ENCODE data around the gene DOCK9. TPM values are rescaled to one million over a fixed set of nuclear protein-coding genes. Genes with fewer than 3 reads are reported as not detected.
A peak's percentile ranks its signal among the peaks of the same experiment; 100 is the strongest.

DOCK9 gene
- total and polyA plus RNA-seq, 9 of the 15 experiments (the other 6 are each of a cell fraction or from before 2014, with no cell fraction given), result 3.5 to 25.3 (median 16.7) TPM

DNA sequence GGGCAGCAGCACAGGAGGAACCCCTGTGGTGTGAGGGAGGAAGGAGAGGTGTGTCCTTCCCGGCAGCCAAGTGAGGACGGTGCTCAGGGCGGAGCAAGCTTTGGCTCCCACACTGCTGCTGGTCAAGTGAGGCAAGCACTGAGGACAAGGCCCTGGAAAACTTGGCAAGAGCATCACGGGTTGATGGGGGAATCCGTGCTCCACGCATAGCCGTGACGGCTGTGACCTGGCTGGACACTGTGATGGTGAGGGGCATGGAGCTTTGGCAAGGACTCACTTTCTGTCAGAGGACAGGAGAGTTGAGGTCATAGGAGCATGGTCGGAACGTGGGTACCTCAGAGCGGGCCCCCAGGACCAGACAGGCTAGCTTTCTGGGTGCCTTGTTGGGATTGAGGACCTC is 196.4 kb downstream of the DOCK9 start:
- in situ Hi-C loops (cut with MboI), result no loop called here
- Histone ChIP-seq H3K9me1 (ENCODE audit: control insufficient read depth, insufficient read depth, low read length) (no peaks in the 10 kb centered on the region), H3K27me3 (ENCODE audit: control insufficient read depth in 2 of 2, insufficient read depth in 2 of 2, low read length in 2 of 2) (peaks cover 16 to 54% of the 10 kb centered on the region in 2 experiments), H3K9me3 (replicated peaks; ENCODE audit: control insufficient read depth, insufficient read depth, low read depth, low read length) (no peaks in the 10 kb centered on the region), H3K4me1 (replicated peaks in 1 of 2; ENCODE audit: control insufficient read depth in 2 of 2, insufficient read depth in 2 of 2, low read length in 2 of 2) (no peaks in the 10 kb centered on the region), H3K79me2 (ENCODE audit: control insufficient read depth, insufficient read depth, low read length) (no peaks in the 10 kb centered on the region), H3K9ac (ENCODE audit: insufficient read depth in 1 of 2, low read depth in 2 of 2, low read length in 2 of 2) (no peak overlapping the region), H3K4me3 (no peak overlapping the region), H3K4me2 (ENCODE audit: insufficient read depth, low read length) (no peak overlapping the region), H2AFZ (ENCODE audit: low read depth, low read length) (no peak overlapping the region), H3K36me3 (ENCODE audit: control insufficient read depth, insufficient read depth, low read length) (no peaks in the 10 kb centered on the region), H3K27ac (ENCODE audit: extremely low read depth, low read depth, low read length) (no peak overlapping the region), H4K20me1 (replicated peaks; ENCODE audit: control insufficient read depth, insufficient read depth, low read length) (no peaks in the 10 kb centered on the region)
- ATAC-seq (no peak), DNase-seq (ENCODE audit: extremely low read depth in 1 of 4, low spot score in 3 of 4) (no peak), FAIRE-seq (no peak)
- intact Hi-C loops (cut with micrococcal nuclease), result no loop called here
- TF ChIP-seq ETV6 (IDR thresholded peaks at IDR 0.05; ENCODE audit: borderline replicate concordance in 1 of 2, low read depth in 2 of 2, low read length in 1 of 2), result no peak
- no peak for TF ChIP-seq ETV6 (CRISPR knock-in tag; IDR thresholded peaks at IDR 0.05; ENCODE audit: borderline replicate concordance)
- TF ChIP-seq ZNF263 (CRISPR knock-in tag; IDR thresholded peaks at IDR 0.05; ENCODE audit: borderline replicate concordance), result peak; percentile 63; the same call in 1 of the 2 replicates
- BruUV-seq (replicated peaks), result no TSS peak
- WGBS (ENCODE audit: insufficient coverage, low coverage, missing lambda C conversion rate), result 11% methylated on average over 9 of the region's 11 CpGs
- ChIA-PET POLR2A (no interaction called here), CTCF (ENCODE audit: low intra/inter-chr PET ratio) (no interaction called here)

DNA sequence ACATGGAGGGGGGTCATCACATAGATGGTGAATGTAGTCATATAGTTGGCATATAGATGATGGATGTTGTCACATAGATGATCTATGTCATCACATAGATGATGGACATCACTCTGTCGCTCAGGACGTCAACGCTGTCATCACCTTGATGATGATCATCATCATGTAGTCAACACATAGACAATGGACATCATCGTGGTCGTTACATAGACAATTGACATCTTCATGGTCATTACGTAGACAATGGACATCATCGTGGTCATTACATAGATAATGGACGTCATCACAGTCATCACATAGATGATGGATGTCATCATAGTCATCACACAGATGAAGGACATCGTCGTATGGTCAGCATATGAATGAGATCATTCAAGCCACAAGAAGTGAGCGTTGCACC is 196.8 kb downstream of the DOCK9 start:
- BruUV-seq (replicated peaks), result no TSS peak
- ChIA-PET POLR2A (no interaction called here), CTCF (ENCODE audit: low intra/inter-chr PET ratio) (no interaction called here)
- peak; percentile 59 for TF ChIP-seq CREB1 (IDR thresholded peaks at IDR 0.05)
- no peak for TF ChIP-seq CREB1 (CRISPR knock-in tag; IDR thresholded peaks at IDR 0.05)
- TF ChIP-seq EP400 (IDR thresholded peaks at IDR 0.05), result no peak
- TF ChIP-seq ZFP36 (IDR thresholded peaks at IDR 0.05; ENCODE audit: low read depth, low read length, partially characterized antibody), result no peak
- TF ChIP-seq, protein P1, sequence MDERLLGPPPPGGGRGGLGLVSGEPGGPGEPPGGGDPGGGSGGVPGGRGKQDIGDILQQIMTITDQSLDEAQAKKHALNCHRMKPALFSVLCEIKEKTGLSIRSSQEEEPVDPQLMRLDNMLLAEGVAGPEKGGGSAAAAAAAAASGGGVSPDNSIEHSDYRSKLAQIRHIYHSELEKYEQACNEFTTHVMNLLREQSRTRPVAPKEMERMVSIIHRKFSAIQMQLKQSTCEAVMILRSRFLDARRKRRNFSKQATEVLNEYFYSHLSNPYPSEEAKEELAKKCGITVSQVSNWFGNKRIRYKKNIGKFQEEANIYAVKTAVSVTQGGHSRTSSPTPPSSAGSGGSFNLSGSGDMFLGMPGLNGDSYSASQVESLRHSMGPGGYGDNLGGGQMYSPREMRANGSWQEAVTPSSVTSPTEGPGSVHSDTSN (CRISPR knock-in tag; IDR thresholded peaks at IDR 0.05; ENCODE audit: low read depth), result no peak
- TF ChIP-seq, protein P1 (tag; conservative IDR thresholded peaks at IDR 0.05; ENCODE audit: low read depth), result peak; percentile 51
- TF ChIP-seq, protein P2, sequence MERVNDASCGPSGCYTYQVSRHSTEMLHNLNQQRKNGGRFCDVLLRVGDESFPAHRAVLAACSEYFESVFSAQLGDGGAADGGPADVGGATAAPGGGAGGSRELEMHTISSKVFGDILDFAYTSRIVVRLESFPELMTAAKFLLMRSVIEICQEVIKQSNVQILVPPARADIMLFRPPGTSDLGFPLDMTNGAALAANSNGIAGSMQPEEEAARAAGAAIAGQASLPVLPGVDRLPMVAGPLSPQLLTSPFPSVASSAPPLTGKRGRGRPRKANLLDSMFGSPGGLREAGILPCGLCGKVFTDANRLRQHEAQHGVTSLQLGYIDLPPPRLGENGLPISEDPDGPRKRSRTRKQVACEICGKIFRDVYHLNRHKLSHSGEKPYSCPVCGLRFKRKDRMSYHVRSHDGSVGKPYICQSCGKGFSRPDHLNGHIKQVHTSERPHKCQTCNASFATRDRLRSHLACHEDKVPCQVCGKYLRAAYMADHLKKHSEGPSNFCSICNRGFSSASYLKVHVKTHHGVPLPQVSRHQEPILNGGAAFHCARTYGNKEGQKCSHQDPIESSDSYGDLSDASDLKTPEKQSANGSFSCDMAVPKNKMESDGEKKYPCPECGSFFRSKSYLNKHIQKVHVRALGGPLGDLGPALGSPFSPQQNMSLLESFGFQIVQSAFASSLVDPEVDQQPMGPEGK (CRISPR knock-in tag; IDR thresholded peaks at IDR 0.05; ENCODE audit: borderline replicate concordance), result no peak
- TF ChIP-seq CREM (IDR thresholded peaks at IDR 0.05; ENCODE audit: low read depth), result peak; percentile 27; the same call in 1 of the 2 replicates
- TF ChIP-seq ATF1 (CRISPR knock-in tag; IDR thresholded peaks at IDR 0.05), result no peak
- TF ChIP-seq ATF1 (tag; IDR thresholded peaks at IDR 0.05), result peak; percentile 65
- peak; percentile 36 for TF ChIP-seq MEIS2 (IDR thresholded peaks at IDR 0.05; ENCODE audit: partially characterized antibody)
- WGBS (ENCODE audit: insufficient coverage, low coverage, missing lambda C conversion rate), result 0% methylated on average over 8 of the region's 11 CpGs
- Histone ChIP-seq H3K27me3 (ENCODE audit: control insufficient read depth in 2 of 2, insufficient read depth in 2 of 2, low read length in 2 of 2) (peaks cover 12 to 54% of the 10 kb centered on the region in 2 experiments), H4K20me1 (replicated peaks; ENCODE audit: control insufficient read depth, insufficient read depth, low read length) (no peaks in the 10 kb centered on the region), H3K4me3 (no peak overlapping the region), H3K79me2 (ENCODE audit: control insufficient read depth, insufficient read depth, low read length) (no peaks in the 10 kb centered on the region), H3K36me3 (ENCODE audit: control insufficient read depth, insufficient read depth, low read length) (no peaks in the 10 kb centered on the region), H3K9me1 (ENCODE audit: control insufficient read depth, insufficient read depth, low read length) (no peaks in the 10 kb centered on the region), H3K9me3 (replicated peaks; ENCODE audit: control insufficient read depth, insufficient read depth, low read depth, low read length) (no peaks in the 10 kb centered on the region), H2AFZ (ENCODE audit: low read depth, low read length) (no peak overlapping the region), H3K27ac (ENCODE audit: extremely low read depth, low read depth, low read length) (no peak overlapping the region), H3K9ac (ENCODE audit: insufficient read depth in 1 of 2, low read depth in 2 of 2, low read length in 2 of 2) (no peak overlapping the region), H3K4me2 (ENCODE audit: insufficient read depth, low read length) (no peak overlapping the region), H3K4me1 (replicated peaks in 1 of 2; ENCODE audit: control insufficient read depth in 2 of 2, insufficient read depth in 2 of 2, low read length in 2 of 2) (no peaks in the 10 kb centered on the region; a peak in 1 of 5 replicates)
- in situ Hi-C loops (cut with MboI), result no loop called here
- FAIRE-seq, result no peak
- no peak for ATAC-seq
- intact Hi-C loops (cut with micrococcal nuclease), result no loop called here
- DNase-seq (ENCODE audit: extremely low read depth in 1 of 4, low spot score in 3 of 4), result no peak

Measured in K562 (cell line).